ENCODE data around the gene ATRNL1.

ATRNL1 gene

GRCh38 chr10:115989621-115990020 lies 896.5 kb downstream of the ATRNL1 start:
- Histone ChIP-seq H3K4me3 (ENCODE audit: insufficient read depth, low read depth, low read length) (no peak overlapping the region), H3K4me1 (ENCODE audit: control insufficient read depth, insufficient read depth, low read length) (no peaks in the 10 kb centered on the region), H3K27me3 (ENCODE audit: control insufficient read depth, insufficient read depth, low read length, poor library complexity, severe bottlenecking) (no peaks in the 10 kb centered on the region), H3K27ac (ENCODE audit: insufficient read depth, low read depth, low read length, poor library complexity, severe bottlenecking) (no peak overlapping the region), H3K36me3 (ENCODE audit: control insufficient read depth, insufficient read depth, low read length) (no peaks in the 10 kb centered on the region), H3K9me3 (ENCODE audit: control insufficient read depth, low read length) (no peaks in the 10 kb centered on the region)
- 95 to 96% methylated on average over 3 of the region's 3 CpGs for WGBS, 2 experiments

- 65 to 71% methylated on average over 5 of the region's 5 CpGs for WGBS, 2 experiments
- no peaks in the 10 kb centered on the region for H3K4me1 ChIP-seq (ENCODE audit: control insufficient read depth, insufficient read depth, low read length)
Observed at GRCh38 chr10:115992236-115992986, 899.2 kb downstream of the ATRNL1 start.

GRCh38 chr10:115996031-115996430 lies 902.9 kb downstream of the ATRNL1 start:
- WGBS, 2 experiments: 0% methylated on average over 1 of the region's 1 CpG; no CpG with 5 or more reads in 1 of the 2 experiments
- Histone ChIP-seq H3K4me3 (ENCODE audit: insufficient read depth, low read depth, low read length) (no peak overlapping the region), H3K36me3 (ENCODE audit: control insufficient read depth, insufficient read depth, low read length) (no peaks in the 10 kb centered on the region), H3K27me3 (ENCODE audit: control insufficient read depth, insufficient read depth, low read length, poor library complexity, severe bottlenecking) (no peaks in the 10 kb centered on the region), H3K9me3 (ENCODE audit: control insufficient read depth, low read length) (no peaks in the 10 kb centered on the region), H3K27ac (ENCODE audit: insufficient read depth, low read depth, low read length, poor library complexity, severe bottlenecking) (no peak overlapping the region), H3K4me1 (ENCODE audit: control insufficient read depth, insufficient read depth, low read length) (no peaks in the 10 kb centered on the region)

More at GRCh38 chr10:115992236-115992986, 899.2 kb downstream of the ATRNL1 start:
- no peak overlapping the region for H3K27ac ChIP-seq (ENCODE audit: insufficient read depth, low read depth, low read length, poor library complexity, severe bottlenecking)
- no peak overlapping the region for H3K4me3 ChIP-seq (ENCODE audit: insufficient read depth, low read depth, low read length)
- no peaks in the 10 kb centered on the region for H3K9me3 ChIP-seq (ENCODE audit: control insufficient read depth, low read length)
- H3K36me3 ChIP-seq (ENCODE audit: control insufficient read depth, insufficient read depth, low read length): no peaks in the 10 kb centered on the region
- H3K27me3 ChIP-seq (ENCODE audit: control insufficient read depth, insufficient read depth, low read length, poor library complexity, severe bottlenecking): no peaks in the 10 kb centered on the region

- no peaks in the 10 kb centered on the region for H3K36me3 ChIP-seq (ENCODE audit: control insufficient read depth, insufficient read depth, low read length)
Observed at GRCh38 chr10:115998301-115998700, 905.1 kb downstream of the ATRNL1 start.

More at GRCh38 chr10:115998301-115998700, 905.1 kb downstream of the ATRNL1 start:
- Histone ChIP-seq H3K4me1 (ENCODE audit: control insufficient read depth, insufficient read depth, low read length) (no peaks in the 10 kb centered on the region), H3K27me3 (ENCODE audit: control insufficient read depth, insufficient read depth, low read length, poor library complexity, severe bottlenecking) (no peaks in the 10 kb centered on the region), H3K27ac (ENCODE audit: insufficient read depth, low read depth, low read length, poor library complexity, severe bottlenecking) (no peak overlapping the region), H3K9me3 (ENCODE audit: control insufficient read depth, low read length) (no peaks in the 10 kb centered on the region), H3K4me3 (ENCODE audit: insufficient read depth, low read depth, low read length) (no peak overlapping the region)
- 94 to 96% methylated on average over 1 of the region's 2 CpGs for WGBS, 2 experiments
